SK-N-SH treated with all-trans-retinoic acid at 6 μM for 48 hours (cell line): ENCODE data around the gene KCNAB3.

Experiments
- ARNTL ChIP-seq: fragments of 450-650 bp; formaldehyde crosslinking; IDR thresholded peaks from 2 replicates; pipeline ENCODE4 v1.5.0; 2020; ENCODE audit warnings: low read depth, mild to moderate bottlenecking, moderate library complexity, borderline replicate concordance
- ZNF565 ChIP-seq: fragments of 450-650 bp; formaldehyde crosslinking; conservative IDR thresholded peaks from 2 replicates; pipeline ENCODE4 v1.5.0; 2020; ENCODE audit warnings: low read depth, mild to moderate bottlenecking, moderate library complexity
- ZNF70 ChIP-seq: fragments of 450-650 bp; formaldehyde crosslinking; IDR thresholded peaks from 2 replicates; pipeline ENCODE4 v1.5.0; 2020; ENCODE audit warnings: mild to moderate bottlenecking, moderate library complexity

DNA sequence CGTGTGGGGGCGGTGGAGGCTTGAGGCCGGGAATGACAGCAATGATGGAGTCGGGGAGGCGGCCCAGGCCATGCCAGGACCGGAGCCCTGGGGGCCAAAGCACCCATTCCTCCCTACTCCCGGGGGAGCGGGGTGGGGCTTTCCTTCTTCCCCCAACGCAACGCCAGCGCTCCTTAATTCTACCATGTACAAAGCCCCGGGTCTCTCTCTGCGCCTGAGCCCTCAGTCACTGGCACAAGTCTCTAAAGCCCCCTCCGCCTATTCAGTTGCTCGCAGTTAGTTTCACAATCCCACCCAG is 13.3 kb downstream of the KCNAB3 start:
- no peak for TF ChIP-seq ZNF70 (CRISPR knock-in tag)
- no peak for TF ChIP-seq ARNTL (CRISPR knock-in tag)
- no peak for TF ChIP-seq ZNF565 (CRISPR knock-in tag)
